Activated T-helper 1 cell treated with anti-CD3 and anti-CD28 coated beads, Interleukin-12 subunit alpha, Interleukin-12 subunit beta, Interleukin-2, Interleukin-4 antibody, amounts not matched to agents 30 ng/mL and 10 ng/mL and 1 ng/mL, durations not matched to agents 14 hours and 24 hours and 36 hours (primary cell): ENCODE results near the gene TXNDC15. TPM values are rescaled to one million over a fixed set of nuclear protein-coding genes. Genes with fewer than 3 reads are reported as not detected.

Source experiments
- DNase-seq: peaks from one replicate; pipeline ENCODE4 v3.0.0; 2021; ENCODE audit warnings: low spot score
- H3K27ac Mint-ChIP-seq: one replicate; pipeline ENCODE4 v1.8.0; 2021; ENCODE audit warnings: mild to moderate bottlenecking, mixed read lengths
- H3K27me3 Mint-ChIP-seq: one replicate; pipeline ENCODE4 v1.8.0; 2022; ENCODE audit warnings: mild to moderate bottlenecking, moderate library complexity, mixed read lengths; ENCODE audit not compliant: insufficient read depth
- H3K36me3 Mint-ChIP-seq: one replicate; pipeline ENCODE4 v1.8.0; 2021; ENCODE audit warnings: low read depth, mixed read lengths
- H3K4me1 Mint-ChIP-seq: one replicate; pipeline ENCODE4 v1.8.0; 2021; ENCODE audit warnings: low read depth, mixed read lengths
- H3K4me3 Mint-ChIP-seq: one replicate; pipeline ENCODE4 v1.8.0; 2021; ENCODE audit warnings: mild to moderate bottlenecking, moderate library complexity, mixed read lengths
- H3K9me3 Mint-ChIP-seq: one replicate; pipeline ENCODE4 v1.8.0; 2021; ENCODE audit warnings: mixed read lengths
- intact Hi-C: fragments of 100-400 bp; cut with micrococcal nuclease; formaldehyde crosslinking; loops from one replicate; pipeline ENCODE4 v1.15.1; 2024
- total RNA-seq: library from RNA; stranded (reverse); gene quantifications from 2 replicates; pipeline ENCODE4 v1.2.3, GENCODE V29; 2022

The TXNDC15 gene
- total RNA-seq, 1 donor from 2014 or later, result 57.1 TPM

DNA sequence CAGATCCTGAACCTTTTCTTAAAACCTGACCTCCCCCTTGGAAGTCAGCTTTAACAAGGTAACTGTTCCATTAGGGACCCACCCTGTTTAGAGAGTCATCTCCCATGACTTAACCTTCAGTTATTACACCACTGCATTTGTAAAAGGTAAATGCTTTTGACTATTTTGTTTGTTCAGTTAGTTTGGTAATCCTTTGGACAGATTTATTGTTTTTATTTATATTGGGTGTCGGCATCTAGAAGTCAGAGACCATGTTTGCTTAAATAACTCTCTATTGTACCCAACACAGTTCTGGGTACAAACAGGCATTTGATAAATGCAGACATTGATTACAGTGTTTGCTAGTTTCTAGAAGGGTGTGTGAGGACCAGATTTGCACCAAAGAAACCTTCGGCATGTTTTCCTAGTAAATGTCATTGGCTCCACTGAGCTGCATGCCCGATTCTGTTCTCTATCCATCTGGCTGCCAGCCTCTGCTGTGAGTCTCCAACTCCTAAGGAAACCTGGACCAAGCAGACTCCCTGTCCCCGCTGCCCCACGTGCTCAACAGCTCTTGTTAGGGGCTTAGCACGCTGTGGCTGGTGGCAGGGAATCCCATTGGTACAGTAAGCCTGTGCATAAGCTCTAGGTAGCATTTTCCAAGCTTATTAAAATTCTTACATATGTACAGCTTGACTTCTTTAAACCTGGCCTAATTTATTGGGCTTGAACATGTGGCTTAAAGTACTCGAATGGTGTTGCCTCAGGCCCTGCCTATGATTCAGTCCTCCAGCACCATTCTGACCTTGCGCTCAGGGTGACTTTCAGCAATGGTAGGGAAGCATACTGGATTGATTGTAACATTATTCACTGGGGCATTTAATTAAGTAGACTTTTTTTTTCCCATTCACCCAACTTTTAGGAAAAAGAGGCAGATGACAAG lies 37.4 kb downstream of the TXNDC15 start:
- H3K36me3 Mint-ChIP-seq, result peaks cover 13% of the 10 kb centered on the region
- H3K4me1 Mint-ChIP-seq, result peaks cover 17% of the 10 kb centered on the region
- intact Hi-C loops, result no loop called here
- no peaks in the 10 kb centered on the region for H3K27me3 Mint-ChIP-seq
- no peak for DNase-seq
- H3K9me3 Mint-ChIP-seq, result no peaks in the 10 kb centered on the region
- H3K27ac Mint-ChIP-seq, result no peak overlapping the region
- no peak overlapping the region for H3K4me3 Mint-ChIP-seq

DNA sequence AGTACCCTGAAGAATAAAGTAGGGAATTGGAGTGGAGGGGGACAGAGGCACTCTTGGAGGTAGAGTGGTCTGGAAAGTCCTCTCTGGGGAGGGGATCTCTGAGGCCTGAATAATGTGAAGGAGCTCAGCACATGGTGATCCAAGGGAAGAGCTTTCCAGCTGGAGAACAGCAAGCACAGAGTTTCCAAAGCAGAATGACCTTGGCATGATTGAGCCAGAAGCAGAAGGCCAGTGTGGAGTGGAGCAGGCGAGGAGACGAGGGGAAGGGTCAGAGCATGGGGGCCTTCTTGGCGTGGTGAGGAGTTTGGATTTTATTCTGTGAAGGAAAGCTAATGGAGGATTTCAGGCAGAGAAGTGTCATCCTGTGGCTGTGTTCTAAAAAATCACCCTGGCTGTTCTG lies 39.1 kb downstream of the TXNDC15 start:
- DNase-seq, result no peak
- H3K4me1 Mint-ChIP-seq, result peaks cover 13% of the 10 kb centered on the region
- no peaks in the 10 kb centered on the region for H3K27me3 Mint-ChIP-seq
- no peaks in the 10 kb centered on the region for H3K9me3 Mint-ChIP-seq
- intact Hi-C loops, result no loop called here
- H3K4me3 Mint-ChIP-seq, result no peak overlapping the region
- H3K27ac Mint-ChIP-seq, result no peak overlapping the region
- peaks cover 24% of the 10 kb centered on the region for H3K36me3 Mint-ChIP-seq

DNA sequence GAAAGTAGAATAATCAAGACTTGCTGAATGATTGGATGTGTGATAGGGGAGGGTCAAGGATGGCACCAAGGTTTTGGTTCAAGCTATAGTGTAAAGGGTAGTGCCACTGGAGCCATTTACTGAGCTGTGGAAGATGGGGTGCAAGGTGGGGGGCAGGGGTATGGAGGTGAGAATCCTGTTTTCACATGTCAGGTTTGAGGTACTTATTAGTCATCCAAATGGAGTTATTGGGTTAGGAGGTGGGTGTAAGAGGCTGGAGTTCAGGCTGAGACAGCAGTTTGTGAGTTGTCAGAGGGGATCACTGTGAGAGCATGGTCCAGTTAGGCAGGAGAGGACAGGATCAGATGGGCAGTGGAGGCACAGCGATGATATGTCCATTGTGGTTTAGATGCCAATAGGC lies 39.6 kb downstream of the TXNDC15 start:
- H3K36me3 Mint-ChIP-seq, result peaks cover 24% of the 10 kb centered on the region
- no peaks in the 10 kb centered on the region for H3K9me3 Mint-ChIP-seq
- H3K4me1 Mint-ChIP-seq, result peaks cover 16% of the 10 kb centered on the region
- no peaks in the 10 kb centered on the region for H3K27me3 Mint-ChIP-seq
- intact Hi-C loops, result no loop called here
- H3K27ac Mint-ChIP-seq, result no peak overlapping the region
- DNase-seq, result no peak
- H3K4me3 Mint-ChIP-seq, result no peak overlapping the region

DNA sequence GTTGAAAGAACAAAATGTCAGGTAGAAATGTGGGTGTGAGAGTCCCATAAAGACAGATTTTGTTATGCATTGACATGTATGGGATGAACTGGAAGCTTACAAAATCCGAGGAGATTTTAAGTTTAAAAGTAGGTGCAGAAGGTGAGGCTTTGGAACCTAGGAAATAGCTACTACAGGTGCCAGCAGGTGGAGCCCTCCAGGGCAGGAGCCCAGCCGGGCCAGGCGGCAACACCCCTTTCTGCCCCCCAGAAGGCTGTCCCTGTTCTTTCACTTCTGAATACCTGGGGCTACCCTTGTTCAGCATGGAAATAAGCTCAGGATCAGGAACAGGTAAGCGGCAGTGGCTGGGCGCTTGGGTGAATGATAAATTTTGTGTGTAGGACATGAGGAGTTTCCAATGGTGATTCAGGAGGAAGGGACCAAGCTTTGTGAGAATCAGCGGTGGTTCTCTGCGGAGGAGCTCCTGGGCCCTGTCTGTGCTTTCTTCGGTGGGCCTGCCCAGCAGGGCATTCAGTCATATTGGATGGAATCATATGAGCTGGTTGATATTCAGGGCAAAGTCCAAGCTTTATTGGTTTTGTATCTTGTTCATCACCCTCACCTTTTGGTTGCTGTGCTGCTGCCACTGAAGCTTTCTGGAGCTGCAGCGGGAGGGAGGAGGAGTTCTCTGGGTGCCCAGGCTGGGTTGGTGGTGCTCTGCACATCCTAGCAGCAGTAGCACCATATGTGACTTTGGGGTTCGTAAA lies 43.1 kb downstream of the TXNDC15 start:
- no peaks in the 10 kb centered on the region for H3K27me3 Mint-ChIP-seq
- peaks cover 24% of the 10 kb centered on the region for H3K4me1 Mint-ChIP-seq
- no peak overlapping the region for H3K4me3 Mint-ChIP-seq
- intact Hi-C loops, result no loop called here
- H3K36me3 Mint-ChIP-seq, result peaks cover 24% of the 10 kb centered on the region
- no peak for DNase-seq
- no peaks in the 10 kb centered on the region for H3K9me3 Mint-ChIP-seq
- no peak overlapping the region for H3K27ac Mint-ChIP-seq

DNA sequence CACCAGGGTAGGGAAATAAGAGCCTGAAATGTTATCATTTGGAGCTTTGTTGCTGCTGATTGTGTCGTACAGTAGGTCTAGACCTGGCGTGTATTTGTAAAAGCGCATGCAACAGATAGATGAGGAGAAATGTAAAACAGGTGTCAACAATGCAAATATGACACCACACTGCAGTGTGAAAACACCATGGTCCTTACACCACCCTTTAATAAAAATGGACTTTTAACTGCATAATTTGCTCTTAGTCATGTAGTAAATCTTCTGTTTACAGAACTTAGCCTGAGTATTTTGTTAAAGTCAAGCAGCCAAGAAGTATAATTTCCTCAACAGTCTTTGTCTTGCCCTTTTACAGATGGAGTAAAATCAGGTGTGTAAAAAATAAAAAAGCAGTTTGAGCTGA lies 44.7 kb downstream of the TXNDC15 start:
- Mint-ChIP-seq H3K4me1 (peaks cover 24% of the 10 kb centered on the region), H3K27ac (peak overlapping the region; percentile 34), H3K27me3 (no peaks in the 10 kb centered on the region), H3K4me3 (no peak overlapping the region), H3K36me3 (peaks cover 26% of the 10 kb centered on the region), H3K9me3 (no peaks in the 10 kb centered on the region)
- no peak for DNase-seq
- intact Hi-C loops, result loop anchor here (2.0 kb wide), 1 partner anchor 272 kb away; no protein-coding TSS in a partner anchor

DNA sequence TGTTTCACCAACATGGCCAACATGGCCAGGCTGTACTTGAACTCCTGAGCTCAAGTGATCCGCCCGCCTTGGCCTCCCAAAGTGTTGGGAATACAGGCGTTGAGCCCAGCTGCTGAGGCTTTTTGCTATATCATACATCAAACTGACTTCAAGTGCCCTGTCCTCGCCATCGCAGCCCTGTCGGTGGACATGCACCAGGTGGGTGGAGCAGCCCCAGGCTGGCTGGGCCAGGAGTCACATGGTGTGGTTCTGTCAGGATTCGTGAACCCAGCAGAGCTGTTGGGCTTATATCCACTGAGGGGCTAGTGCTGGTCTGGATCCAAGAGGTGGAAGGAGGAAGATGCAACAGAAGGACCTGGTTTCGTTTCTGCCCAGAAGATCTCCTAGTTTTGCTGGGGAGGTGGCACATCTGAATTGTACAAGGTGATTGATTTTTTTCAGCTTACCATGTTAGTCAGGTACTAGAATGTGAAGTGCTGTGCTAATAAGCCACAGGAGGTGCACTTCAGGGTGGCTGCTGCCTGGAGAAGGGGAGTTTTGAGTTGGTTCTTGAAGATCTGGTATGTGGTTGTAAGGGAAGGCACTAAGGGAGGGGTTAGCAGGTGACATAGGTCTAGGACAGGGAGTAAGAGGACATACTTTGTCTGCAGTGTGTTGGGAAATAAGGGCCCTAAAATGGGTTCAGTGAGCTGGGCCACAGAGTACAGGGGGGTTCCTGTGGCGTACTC lies 46.8 kb downstream of the TXNDC15 start:
- Mint-ChIP-seq H3K4me1 (peaks cover 24% of the 10 kb centered on the region), H3K27ac (peak overlapping the region; percentile 77), H3K4me3 (no peak overlapping the region), H3K9me3 (no peaks in the 10 kb centered on the region), H3K36me3 (peaks cover 23% of the 10 kb centered on the region), H3K27me3 (no peaks in the 10 kb centered on the region)
- intact Hi-C loops, result loop anchor here (1.0 to 2.0 kb wide), 2 partner anchors 16 to 44 kb away; partner anchors contain the start of gene PCBD2
- DNase-seq, result no peak

DNA sequence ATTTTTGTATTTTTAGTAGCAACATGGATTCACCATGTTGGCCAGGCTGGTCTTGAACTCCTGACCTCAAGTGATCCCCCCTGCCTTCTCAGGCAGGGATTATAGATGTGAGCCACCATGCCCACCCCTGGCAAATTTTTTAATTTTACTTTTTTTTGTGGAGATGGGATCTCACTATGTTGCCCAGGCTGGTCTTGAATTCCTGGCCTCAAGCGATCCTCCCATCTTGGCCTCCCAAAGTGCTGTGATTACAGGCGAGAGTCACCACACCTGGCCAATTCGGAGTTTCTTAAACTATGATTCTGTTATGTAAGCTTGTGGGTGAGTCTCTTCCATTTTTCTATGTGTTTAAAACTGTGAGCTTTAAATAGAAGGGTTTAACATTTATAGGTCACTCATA lies 58.3 kb downstream of the TXNDC15 start:
- peaks cover 15% of the 10 kb centered on the region for H3K36me3 Mint-ChIP-seq
- no peaks in the 10 kb centered on the region for H3K4me1 Mint-ChIP-seq
- H3K4me3 Mint-ChIP-seq, result no peak overlapping the region
- H3K27me3 Mint-ChIP-seq, result no peaks in the 10 kb centered on the region
- H3K9me3 Mint-ChIP-seq, result no peaks in the 10 kb centered on the region
- H3K27ac Mint-ChIP-seq, result no peak overlapping the region
- DNase-seq, result no peak
- intact Hi-C loops, result no loop called here

DNA sequence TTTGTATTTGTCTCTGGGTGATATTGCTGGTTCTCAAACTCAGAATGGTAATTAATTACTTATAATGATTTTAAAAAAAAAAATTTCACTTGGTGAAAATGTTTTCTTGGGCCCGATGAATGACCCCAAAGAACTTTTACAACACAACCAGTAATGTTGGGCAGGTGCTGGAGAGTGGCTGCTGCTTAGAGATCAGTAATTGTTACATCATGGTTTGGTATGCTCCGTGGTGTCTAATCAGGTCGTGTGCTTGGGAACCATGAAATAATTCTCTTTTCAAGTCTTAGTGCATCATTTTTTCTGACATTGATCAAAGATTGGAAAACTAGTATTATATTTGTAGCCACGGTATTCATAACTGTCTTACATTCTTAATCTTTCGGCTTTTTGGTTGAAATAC lies 60.0 kb downstream of the TXNDC15 start:
- DNase-seq, result no peak
- intact Hi-C loops, result no loop called here
- Mint-ChIP-seq H3K4me3 (no peak overlapping the region), H3K36me3 (peaks cover 18% of the 10 kb centered on the region), H3K27ac (no peak overlapping the region), H3K27me3 (no peaks in the 10 kb centered on the region), H3K9me3 (no peaks in the 10 kb centered on the region), H3K4me1 (no peaks in the 10 kb centered on the region)

DNA sequence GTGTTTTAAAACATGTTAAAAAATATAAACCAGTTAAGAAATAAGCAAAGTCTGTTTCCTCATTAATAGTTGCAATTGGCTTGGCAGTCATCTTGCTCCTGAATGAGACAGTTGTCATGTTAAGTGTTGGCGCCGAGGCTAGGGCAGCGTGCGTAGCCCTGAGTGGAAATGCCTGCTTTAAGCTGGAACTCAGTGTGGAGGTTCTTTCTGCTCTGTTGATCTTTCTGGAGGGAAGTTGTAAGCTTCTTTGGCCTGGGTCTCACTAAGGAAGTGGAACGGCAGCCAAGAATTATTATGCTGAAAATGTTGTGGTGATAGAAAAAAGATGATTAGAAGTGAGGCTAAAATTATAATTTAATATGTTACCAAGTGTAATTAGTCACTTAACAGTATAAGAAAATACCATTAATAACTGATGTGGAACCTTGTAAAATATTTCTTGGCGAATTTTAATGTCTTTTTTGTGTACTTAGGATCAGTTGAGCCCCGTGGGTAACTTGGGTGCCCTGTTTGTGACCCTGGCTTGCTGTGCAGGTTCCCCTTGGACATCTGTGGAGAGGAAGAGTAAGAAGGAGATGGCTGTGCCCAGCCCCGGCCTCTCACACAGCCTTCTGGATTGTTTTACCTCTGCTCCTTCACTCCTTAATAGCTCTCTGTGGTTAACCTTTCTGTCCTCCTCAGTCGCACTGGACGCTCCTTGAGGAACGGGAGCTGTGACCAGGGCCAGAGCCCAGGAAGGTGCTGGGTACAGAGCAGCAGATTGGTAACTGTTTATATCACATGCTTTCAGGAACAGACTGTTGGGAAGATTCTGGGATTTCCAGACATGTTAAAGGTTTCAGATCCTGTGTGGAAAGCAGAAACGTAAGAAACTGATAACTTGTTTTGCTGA lies 61.8 kb downstream of the TXNDC15 start:
- Mint-ChIP-seq H3K4me1 (no peaks in the 10 kb centered on the region), H3K36me3 (peaks cover 19% of the 10 kb centered on the region), H3K27ac (no peak overlapping the region), H3K27me3 (no peaks in the 10 kb centered on the region), H3K4me3 (no peak overlapping the region), H3K9me3 (no peaks in the 10 kb centered on the region)
- intact Hi-C loops, result no loop called here
- no peak for DNase-seq

DNA sequence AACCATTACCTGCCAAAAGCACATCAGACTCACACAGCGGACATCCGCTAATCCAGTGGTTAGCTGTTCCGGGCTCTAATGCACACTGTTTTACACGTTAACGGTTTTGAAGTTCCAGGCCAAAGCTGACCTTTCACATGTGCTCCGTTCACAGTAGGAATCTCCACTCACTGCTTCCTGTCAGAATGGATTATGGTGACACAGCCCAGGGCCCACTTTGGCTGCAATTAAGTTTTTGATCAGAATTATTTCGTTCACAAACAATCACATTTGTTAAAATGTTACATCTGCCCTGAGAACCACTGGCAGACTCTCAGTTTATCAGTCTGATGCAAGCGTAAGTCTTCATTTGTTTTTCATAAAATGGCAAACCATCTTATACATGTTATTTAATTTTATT lies 63.4 kb downstream of the TXNDC15 start:
- intact Hi-C loops, result no loop called here
- H3K9me3 Mint-ChIP-seq, result no peaks in the 10 kb centered on the region
- H3K27ac Mint-ChIP-seq, result no peak overlapping the region
- no peaks in the 10 kb centered on the region for H3K27me3 Mint-ChIP-seq
- H3K4me3 Mint-ChIP-seq, result no peak overlapping the region
- peaks cover 17% of the 10 kb centered on the region for H3K36me3 Mint-ChIP-seq
- no peak for DNase-seq
- no peaks in the 10 kb centered on the region for H3K4me1 Mint-ChIP-seq

DNA sequence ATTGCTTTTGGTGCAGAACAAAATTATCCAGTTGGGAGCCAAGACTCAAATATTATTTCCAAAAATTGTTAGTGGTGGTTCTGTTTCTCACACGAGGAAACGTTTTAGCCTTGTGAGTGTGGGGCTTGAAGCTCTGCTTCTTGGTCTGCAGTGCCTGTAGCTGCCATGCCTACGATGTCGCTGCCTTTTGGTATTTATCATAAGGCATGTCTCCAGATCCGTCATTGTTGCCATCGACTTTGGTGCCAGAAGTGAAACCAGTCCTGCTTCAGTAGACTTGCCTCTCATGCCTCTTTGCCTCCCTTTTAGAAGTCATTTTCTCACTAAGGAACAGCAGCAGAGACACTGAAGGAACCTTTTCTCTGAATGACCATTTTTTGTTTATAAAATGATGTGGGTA lies 63.9 kb downstream of the TXNDC15 start:
- Mint-ChIP-seq H3K27me3 (no peaks in the 10 kb centered on the region), H3K4me1 (no peaks in the 10 kb centered on the region)

DNA sequence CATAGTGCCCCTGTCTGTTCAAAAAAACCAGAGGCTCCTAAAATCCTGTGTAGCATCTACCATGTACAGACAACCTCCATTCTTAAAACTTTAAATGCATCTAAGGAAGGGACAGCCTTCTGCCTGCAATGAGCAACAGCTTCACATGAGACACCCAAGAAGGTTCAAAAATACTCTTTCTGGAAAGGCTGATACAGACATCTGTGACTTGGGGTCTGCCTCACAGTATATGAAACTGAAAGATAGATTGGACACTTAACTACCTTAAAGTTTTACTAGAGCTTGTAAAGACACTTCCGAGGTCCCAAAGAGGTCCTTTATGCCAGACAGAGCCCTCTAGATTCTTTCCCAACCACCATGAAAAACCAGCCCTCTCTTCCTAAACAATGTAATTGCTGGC lies 65.3 kb downstream of the TXNDC15 start:
- Mint-ChIP-seq H3K9me3 (no peaks in the 10 kb centered on the region), H3K4me1 (no peaks in the 10 kb centered on the region), H3K36me3 (peaks cover 14% of the 10 kb centered on the region), H3K4me3 (no peak overlapping the region), H3K27ac (no peak overlapping the region), H3K27me3 (no peaks in the 10 kb centered on the region)
- DNase-seq, result no peak
- intact Hi-C loops, result no loop called here

More for the DNA sequence above, 63.9 kb downstream of the TXNDC15 start:
- intact Hi-C loops, result no loop called here
- Mint-ChIP-seq H3K36me3 (peaks cover 17% of the 10 kb centered on the region), H3K4me3 (no peak overlapping the region), H3K27ac (no peak overlapping the region), H3K9me3 (no peaks in the 10 kb centered on the region)
- no peak for DNase-seq
